Effector CD8-positive, alpha-beta T cell (primary cell): Measurements from ENCODE around the gene S1PR1.

Experiments used
- DNase-seq: peaks from one replicate; lab custom pipeline; 2025; lab: John Stamatoyannopoulos, UW

The S1PR1 gene

DNA sequence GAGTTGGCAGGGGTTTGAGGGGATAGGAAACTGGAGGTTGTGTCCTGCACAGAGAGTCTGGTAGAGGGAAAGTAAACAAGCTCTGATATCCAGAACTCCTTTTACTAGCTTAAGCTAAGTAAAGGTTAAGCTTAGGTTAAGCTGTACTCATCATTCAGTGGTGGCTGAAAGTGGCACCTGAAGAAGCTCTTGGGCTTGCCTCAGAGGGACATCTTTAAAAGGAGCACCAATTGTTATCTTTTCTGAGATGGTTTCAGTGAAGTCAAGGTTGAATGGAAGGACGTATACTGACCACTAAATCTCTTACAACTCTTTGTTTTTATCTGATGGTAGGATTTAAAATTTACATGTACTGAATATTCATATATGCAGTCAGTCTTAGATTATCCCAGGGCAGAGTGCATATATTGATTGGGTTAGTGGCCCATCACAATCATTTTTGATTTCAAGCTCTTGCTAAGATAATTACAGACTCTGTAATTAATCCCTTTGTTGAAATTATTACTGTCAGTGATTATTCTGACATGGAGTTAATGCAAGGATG lies 43.3 kb downstream of the S1PR1 start:
- no peak for DNase-seq

DNA sequence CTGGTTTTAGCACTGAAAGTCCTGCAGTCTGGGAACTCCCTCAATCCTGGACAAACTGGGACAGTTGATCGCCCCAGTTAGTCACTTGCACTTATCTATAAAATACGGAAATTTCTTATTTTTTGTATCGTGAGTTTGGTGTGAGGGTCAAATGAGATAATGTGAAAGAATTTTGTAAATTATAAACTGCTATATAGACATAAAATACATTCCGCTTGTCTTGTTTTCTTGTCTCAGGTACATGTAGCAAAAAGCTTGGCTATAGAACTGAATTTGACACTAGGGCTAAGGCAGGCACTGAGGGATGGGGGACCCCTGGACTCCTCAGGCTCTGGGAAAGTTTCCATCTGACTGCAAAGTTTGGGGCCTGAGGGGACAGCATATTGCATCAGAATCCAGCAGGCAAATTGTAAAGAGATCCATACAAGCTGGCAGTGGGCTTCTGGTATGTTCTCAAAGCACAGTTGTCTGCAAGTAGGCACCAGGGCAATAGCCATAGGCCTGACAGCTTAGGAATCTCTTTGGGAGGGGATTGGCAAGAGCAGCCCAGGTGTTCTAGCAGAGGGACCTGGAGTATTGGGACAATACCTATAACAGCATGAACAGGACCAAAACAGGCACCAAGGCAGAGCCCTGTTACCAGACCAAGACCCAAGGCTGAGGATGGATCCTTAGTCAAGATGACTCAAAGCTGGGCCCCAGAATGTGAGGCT lies 44.3 kb downstream of the S1PR1 start:
- DNase-seq = no peak

DNA sequence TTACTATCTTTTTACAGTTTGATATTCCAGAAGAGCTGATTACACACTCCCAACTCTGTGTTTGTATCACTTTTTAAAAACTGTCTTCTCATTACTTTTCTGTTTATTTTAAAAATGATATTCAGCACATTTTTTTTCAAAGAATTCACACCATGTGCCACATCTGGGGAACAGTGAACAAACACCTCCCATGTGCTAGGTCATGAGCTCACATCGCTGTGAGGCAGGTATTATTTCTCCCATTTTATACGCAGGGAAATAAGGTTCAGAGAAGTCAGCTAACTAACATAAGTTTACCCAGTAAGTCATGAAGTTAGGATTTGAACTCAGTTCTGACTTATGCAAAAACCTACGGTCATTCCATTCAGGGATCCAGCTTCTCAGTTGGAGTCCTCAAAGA lies 44.9 kb downstream of the S1PR1 start:
- no peak for DNase-seq

DNA sequence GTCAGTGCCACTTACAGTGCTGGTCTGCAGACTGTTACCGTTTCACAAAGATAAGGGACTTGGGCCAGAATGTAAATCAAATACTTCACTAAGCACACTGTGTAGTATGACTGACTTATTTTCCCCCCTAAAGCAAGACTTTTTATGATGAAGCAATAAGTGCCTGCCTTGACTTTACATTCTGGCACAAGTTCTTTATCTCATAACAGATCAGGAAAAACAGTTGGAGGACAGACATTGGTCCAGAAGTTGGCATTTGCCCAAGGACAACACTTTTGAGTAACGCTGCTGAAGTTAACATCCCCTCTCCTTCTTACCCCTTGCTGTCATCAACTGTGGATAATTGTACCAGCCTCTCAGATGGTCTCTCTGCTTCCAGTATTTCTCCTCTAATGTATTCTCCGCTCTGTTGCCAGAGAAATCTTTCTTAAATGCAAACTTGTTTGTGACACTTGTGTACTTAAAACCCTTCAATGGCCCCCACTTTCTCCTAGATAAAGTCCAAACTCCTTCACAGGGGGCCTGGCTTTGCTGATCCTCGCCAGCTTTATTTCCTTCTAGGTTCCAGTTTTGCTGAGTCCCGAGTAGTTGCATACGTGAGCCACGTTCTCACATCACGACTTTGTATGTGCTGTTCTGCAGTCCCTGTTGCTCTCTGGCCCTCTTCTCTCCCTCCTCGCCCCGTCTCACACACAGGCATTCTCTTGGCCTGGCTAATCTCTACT lies 45.7 kb downstream of the S1PR1 start:
- no peak for DNase-seq

DNA sequence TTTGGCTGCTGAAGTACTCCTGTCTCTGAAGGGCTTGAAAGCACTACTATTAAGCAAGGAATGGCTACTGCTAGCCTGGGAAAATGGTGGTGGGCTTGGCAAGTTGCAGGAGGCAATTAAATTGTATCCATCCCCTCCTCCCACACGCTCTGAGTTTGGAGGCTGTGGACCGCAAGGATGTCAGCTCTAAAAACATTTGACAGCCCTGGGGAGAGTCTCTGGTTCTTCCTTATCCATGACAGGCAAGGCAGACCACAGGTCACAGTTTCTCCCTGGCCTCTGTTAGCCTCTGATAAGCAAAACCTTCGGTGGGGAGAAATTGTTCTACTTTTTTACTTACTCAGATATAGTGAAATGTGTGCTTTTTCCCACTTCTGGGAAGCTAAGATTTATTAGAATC lies 46.6 kb downstream of the S1PR1 start:
- DNase-seq = no peak

DNA sequence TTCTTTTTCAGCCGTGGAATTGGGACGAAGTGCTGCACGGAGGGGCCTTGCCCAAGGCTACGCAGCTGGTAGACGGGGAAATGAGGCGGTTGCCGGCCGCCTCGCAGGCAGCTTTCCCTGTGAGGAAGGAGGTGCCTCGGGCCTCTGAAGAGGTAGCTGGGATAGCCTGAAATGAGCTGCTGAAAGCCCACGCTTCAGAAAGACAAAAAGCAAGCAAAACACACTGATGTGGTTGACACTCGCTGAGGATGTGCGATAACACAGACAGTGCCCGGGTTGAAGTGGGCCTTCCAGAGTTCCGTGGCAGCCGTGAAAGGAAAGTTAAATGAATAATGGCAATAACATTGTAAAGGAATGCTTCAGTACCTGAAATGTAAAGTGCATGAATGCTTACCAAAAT lies 47.2 kb downstream of the S1PR1 start:
- DNase-seq = peak; percentile 10

DNA sequence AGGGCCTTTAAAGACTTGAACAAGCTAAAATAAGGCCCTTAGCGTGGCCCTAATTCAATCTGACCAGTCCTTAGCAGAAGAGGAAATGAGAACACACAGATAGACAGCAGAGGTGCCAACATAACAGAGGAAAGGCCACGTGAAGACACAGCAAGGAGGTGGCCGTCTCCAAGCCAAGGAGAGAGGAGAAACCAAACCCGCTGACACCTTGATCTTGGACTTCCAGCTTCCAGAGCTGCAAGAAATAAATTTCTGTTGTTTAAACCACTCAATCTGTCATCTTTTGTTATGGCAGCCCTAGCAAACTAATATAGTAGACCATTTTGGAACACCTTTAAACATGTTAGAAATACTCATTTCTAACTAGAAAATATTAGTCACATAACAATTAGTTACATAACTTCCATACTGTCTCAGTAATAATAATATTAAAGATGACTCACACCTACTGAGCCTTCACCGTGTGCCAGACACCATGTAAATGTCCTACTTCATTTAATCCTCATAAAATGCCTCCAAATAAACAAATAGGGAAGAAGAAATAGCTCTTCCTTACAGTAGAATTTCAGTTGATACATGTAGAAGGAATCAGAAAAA lies 47.9 kb downstream of the S1PR1 start:
- no peak for DNase-seq

DNA sequence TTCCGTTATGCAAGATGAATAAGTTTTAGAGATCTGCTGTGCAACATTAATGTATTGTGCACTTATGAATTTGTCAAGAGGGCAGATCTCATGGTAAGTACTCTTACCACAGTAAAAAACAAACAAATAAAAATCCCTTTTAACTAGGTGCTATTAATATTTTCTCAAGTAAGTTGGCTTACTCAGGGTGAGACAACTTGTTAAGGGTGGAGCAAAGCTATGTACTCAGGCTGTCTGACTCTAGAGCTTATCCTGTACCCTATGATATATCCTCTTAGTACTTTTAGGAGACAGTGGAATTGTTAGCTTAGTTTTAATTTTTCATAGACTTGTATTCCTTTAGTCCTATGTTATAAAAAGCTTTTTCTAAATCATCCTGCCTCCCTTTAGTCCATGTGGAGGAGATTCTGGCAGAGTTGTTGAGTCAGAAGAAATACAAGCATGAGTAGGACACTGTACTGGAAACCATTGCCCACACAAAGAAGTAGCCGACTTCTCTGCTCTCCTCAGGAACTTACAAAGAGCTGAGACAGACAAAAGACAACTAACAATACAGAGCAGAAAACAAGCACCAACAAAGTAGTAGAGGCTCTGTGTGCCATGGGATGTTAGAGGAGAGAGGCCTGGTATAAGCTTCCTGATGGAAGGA lies 49.2 kb downstream of the S1PR1 start:
- no peak for DNase-seq

DNA sequence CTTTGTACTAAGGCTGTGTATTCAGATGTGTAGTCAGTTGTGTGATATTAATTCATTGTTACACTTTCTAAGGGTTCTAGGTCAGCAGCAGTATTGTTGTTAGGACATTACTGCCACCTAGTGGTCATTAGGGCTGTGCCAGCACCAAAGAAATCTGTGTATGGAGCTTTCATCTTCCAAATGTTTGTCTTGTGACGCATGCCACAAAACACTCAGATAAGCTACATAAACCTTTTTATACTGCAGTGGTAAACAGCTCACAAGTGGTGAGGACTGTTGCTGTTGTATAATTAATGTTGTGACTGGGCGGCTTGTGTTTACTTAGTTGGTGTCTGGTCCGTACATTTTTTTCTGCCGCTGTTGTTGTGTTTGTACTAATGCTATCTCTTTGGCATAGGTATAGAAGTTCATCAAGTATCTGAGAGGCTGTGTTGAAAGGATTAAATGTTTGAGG lies 51.7 kb downstream of the S1PR1 start:
- DNase-seq = peak; percentile 35

DNA sequence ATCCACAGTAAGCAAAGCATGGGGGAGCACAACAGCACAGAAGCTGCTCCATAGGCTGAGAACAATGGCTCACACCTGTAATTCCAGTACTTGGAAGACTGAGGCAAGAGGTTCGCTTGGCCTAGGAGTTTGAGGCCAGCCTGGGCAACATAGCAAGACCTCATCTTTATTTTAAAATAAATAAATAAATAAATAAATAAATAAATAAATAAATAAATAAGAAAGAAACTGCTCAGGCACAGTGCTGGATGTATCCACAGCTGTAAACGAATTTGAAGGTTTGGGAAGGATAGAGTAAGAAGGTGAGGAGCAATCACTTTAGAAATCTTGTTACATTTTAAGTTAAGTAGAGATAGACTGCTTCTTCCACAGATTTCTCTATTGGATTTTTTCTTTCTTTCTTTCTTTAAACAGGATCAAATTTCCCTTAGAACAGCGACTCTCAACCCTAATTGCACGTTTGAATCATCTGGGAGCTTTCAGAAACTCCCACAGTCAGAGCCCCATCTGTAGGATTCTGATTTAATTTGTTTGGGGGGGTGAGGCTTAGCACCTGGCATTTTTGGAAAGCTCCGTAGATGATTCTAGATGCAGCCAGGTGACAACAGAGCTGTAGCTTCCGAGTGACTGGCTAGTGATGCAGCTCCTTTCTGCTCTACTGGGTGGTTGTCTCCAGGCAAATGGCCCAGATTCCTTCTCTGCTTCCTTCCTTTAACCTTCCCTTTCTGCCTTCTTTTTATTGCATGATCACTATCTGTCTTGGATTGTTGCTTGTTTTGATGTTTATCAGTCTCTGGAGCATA lies 53.5 kb downstream of the S1PR1 start:
- no peak for DNase-seq
